HG03039 (cell line): Measurements from ENCODE around the gene GOPC.
"Not testable (repeated sequence)": the region's sequence is repeated elsewhere in the genome, so short reads cannot be mapped to it uniquely, and the experiment has no call there.

Experiments
- ATAC-seq: cut with Tn5 transposase; IDR thresholded peaks from one replicate; pipeline ENCODE4 v1.9.1; 2021; ENCODE audit warnings: mild to moderate bottlenecking, moderate library complexity; ENCODE audit not compliant: unreplicated experiment

GOPC gene

DNA sequence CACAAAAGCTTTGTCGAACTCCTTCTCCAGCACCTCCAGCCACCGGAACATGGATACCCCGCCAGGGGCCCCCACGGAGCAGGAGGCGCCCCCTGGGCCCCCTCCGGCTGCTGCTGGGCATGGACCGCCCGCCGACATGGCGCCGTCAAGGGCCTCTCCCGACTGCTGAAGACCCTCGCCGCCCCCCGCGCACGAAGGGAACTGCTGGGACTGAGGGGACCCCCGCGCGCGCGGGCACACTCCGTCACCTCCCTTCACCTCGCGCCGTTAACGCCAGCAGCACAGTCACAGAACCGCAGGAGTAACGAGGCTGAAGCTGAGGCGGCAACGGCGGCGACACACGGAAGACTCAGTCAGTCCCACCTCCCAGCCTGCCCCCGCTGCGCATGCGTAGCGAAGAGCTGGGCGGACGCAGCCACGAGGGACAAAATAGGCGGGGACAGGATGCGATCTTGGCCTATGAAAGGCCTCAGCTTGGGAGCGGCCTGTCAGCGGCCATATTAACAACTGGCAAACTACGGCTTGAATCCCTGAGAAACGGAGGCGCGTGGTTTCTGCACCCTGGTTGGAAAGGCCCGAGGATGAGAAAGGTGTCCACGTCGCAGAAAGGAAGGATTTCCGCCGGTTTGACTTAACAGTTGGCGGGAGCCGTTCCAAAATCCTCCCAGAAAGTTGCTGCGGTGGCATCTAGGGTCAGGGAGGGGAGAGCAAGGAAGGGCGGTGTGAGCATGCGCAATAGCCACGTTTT, at the start of gene GOPC:
Gene GOPC (minus strand): TSS at position 361 of the 748 bp plus-strand sequence. CDS start 223 bp downstream, at position 138.
- ATAC-seq = peak; percentile 92

DNA sequence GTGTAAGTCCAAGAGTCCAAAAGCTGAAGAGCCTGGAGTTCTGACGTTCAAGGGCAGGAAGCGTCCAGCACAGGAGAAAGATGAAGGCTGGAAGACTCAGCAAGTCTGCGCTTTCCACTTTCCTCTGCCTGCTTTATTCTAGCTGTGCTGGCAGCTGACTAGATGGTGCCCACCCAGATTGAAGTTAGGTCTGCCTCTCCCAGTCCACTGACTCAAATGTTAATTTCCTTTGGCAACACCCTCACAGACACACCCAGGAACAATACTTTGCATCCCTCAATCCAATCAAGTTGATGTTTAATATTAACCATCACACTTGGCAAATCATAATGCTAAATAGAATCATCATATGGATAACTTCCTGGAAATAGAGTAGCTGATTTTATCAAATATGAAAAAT, 49.7 kb upstream of the GOPC start:
- ATAC-seq = not testable (repeated sequence)

DNA sequence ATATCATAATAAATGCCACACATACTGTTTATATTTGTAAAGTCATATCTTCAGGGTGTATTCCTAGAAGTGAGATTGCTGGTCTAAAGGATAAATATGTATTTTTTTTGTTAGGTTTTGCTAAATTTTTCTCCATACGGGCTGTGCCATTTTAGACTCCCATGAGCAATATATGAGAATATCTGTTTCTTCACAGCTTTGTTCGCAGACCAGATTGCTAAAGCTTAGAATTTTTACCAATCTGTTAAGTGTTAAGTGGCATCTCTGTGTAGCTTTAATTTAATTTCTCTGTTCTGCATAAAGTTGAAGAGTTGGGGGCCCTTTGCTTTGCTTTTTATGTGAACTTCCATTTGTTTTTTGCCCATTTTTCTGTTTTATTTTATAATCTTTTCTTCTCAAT, 40.7 kb upstream of the GOPC start:
- ATAC-seq = no peak

DNA sequence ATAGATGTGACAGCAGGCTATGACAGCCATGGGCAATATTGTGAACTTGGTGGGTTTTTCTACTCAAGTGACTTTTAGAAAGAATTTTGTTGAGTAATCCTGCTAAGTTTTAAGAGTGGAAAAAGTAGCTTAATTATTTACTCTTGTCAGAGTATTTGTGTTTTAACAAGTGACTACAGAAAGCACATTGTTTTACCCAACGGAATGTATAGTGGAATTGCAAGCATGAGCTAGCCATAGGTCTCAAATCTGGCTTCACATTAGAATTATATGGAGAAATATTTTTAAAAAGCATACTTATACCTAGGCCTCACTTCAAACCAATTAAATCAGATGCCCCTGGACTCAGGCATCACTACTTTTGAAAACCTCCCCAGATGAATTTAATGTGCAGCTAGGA, 35.5 kb upstream of the GOPC start:
- no peak for ATAC-seq

DNA sequence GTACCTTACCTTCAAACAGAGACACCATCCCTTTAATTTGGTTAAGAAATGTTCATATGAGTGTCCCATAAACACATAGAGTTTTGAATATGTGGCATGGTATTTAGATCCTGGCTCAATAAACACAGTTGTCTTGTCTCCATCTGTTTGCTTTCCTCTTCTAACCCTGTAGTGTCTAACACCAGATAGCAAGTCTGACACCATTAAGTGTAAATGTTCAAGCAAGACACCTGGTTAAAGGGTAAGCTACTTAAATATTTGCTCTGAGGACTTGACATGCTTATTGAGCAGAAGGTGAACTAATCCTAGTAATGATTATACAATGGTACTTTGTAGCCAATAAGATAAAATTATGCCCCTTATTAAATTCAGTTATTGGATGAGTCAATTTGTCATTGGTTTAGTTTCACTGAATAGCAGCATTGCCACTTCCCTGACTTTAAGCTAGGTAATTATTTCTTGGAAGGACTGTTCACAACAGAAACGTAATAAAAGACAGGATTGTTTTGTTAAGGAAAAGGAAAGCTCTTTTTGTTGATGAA, 26.9 kb upstream of the GOPC start:
- no peak for ATAC-seq

DNA sequence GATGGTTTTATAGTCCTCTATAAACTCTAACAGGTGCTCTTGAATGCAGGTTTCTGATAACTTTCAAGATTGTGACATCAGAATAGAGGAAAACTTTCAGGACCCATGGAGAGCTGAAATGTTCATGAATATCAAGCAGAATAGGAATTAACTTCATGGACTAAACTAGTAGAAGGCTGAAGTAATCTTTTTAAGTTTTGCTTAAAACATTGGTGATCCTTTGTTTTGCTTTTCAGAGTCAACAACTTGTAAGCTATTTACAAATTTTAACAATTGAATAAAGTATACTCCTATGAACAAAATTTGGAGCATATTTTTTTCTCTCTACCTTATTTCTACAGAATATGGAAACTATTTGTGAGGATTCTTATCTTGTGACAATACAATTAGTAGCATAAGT, 25.2 kb upstream of the GOPC start:
- no peak for ATAC-seq

DNA sequence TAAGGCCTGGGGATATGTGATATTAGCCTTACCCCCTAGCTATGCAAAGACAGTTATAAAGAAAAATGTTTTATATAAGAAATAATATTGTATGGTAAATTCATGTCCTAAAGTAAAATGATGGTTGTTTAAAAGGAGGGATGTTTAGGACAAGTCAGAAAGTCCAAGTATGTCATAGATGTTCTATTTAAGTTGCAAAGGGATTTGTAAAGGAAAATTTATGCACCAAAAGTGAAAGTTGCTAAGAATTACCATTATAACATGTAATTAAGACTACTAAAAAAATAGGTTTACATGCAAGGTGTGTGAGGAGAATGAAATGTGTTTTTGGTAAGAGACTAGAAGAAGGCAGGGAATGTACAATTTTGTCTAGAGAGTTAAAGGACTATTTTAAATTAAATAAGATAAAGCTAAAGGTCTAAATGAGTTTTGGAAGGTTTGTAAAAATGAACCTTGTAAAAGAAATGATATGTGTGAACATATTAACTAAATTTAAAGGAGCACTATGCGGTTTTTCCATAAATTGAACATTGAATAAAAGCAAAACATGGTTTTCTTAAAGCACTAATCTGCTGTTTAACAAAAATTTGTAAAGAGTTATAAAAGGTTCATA, 22.7 kb upstream of the GOPC start:
- no peak for ATAC-seq

DNA sequence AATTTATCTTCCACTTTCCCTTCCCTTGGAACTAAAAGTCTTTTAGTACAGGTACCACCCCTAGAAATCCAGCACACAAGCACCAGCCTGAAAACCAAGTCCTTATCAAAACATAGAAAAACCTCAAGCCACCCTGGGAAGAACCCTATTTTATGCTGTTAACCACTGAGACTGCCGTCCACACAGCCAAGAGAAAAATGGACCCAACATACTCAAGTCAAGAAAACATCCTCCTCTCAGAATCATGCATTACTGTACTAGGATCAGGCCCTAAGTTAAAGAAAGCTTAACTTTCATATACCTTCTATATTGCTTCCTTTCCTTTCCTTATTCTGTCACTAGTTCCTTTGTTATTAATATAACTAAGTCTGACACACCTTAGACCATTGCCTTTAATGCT, 16.9 kb upstream of the GOPC start:
- no peak for ATAC-seq

DNA sequence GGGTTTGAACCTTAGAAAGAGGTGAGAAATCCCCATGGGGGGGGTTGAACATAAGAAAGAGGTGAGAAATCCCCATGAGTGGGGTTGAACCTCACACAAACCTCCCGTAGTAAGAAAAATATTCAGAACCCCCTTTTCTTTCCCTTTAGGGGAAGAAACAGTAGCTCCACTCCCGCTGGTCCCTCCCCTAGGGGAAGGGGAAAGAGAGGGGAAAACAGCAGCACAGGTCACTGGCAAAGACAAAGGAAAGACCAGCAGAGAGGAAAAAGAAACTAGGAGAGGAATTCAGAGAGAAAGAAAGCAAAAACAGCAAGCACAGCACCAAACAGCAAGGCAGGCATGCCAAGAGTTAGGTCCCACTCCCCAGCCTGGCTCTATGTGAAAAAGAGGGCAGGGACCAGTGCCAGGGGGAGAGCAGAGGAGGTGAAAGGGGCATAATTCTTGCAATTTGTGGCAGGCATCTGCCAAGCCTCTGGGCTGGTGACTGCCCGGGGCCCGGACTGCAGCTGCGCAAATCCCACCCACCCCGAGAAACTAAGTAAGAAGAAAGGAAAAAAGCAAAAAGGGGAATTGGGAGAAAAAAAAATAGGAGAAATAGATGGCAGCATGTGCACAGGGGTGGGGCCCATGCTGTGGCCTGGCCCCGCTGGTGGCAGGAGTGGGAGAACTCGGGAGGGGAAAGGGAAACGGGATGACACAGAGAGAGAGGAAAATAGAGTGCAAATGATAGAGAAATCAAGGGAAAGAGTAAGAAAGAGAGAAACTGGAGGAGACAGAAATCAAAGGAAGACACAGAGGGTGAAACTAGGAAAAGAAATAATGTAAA, 15.1 kb upstream of the GOPC start:
- no peak for ATAC-seq

DNA sequence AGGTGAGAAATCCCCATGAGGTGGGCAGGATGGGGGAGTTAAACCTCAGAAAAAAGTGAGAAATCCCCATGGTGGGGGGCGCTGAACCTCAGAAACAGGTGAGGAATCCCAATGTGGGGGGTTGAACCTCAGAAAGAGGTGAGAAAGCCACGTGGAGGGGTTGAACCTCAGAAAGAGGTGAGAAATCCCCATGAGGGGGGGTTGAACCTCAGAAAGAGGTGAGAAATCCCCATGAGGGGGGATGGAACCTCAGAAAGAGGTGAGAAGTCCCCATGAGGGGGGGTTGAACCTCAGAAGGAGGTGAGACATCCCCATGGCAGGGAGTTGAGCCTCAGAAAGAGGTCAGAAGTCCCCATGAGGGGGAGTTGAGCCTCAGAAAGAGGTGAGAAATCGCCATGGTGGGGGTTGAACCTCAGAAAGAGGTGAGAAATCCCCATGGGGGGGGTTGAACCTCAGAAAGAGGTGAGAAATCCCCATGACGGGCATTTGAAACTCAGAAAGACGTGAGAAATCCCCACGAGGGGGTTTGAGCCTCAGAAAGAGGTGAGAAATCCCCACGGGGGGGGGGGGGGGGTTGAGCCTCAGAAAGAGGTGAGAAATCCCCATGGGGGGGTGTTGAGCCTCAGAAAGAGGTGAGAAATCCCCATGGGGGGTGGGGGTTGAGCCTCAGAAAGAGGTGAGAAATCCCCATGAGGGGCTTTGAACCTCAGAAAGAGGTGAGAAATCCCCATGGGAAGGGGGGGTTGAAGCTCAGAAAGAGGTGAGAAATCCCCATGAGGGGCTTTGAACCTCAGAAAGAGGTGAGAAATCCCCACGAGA, 14.3 kb upstream of the GOPC start:
- no peak for ATAC-seq

DNA sequence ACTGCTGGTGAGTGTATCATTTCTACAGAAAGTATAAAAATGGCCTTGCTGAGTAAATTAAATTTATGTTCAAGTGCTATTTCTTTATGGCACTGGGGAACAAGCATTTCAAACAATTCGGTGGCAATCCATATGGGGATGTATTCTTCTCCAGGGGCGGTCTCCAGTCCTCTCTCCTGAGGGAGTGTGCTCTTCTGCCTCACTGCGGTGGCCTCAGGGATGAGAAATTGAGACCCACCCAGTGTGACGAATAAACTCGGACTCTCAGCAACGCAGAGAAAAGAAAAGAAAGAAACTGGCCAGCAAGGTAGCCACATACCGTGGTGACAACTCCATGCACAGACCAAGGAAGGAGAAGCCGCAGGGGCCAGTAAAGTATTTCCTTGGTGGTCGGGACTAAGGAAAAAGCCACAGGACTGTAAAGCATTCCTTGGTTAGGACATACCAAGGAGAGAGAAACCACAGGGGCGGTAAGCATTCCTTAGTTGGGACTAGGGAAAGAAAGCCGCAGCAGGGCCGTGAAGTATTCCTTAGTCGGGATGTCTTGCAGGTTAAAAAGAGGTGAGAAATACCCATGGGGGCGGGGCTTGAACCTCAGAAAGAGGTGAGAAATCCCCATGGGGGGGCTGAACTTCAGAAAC, 13.6 kb upstream of the GOPC start:
- no peak for ATAC-seq

DNA sequence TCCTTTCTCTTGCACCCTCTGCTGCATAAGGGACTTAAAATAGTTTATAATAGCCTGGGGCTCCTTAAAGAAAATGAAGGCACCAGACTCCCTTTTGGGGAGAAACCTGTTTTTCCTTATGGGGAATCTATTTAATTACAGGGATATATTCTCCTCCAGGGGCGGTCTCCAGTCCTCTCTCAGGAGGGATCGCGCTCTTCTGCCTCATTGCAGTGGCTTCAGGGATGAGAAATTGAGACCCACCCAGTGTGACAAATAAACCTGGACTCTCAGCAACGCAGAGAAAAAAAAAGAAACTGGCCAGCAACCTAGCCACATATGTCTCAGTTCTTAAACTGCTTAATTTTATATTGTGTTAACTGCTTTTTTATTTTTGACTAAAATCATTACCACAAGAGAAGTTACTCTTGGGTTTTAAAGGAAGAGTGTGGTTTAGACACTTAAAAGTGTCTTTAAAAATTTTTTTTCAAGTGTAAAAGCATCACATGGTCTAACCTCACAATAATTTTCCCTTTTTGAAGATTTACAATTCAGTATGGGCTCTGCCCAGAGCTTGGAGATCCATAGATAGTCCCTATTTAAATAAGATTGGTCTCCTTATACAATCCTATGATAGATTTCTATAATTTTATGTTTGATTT, 11.7 kb upstream of the GOPC start:
- ATAC-seq = no peak

DNA sequence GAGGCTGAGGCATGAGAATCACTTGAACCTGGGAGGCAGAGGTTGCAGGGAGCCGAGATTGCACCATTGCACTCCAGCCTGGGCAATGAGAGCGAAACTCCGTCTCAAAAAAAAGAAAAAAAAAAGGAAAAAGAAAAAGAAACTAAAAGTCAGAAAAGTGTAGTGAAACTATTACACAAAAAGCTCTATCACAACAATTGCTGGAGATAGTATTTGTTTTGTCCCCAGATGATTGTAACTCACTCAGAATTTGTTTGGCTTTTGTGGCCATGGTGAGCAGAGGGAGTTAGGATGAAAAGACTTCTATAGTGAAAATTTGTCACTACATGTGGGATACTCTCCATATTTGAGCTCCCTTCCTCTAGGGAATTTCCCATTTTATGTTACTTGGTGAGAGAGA, 5.2 kb upstream of the GOPC start:
- no peak for ATAC-seq

DNA sequence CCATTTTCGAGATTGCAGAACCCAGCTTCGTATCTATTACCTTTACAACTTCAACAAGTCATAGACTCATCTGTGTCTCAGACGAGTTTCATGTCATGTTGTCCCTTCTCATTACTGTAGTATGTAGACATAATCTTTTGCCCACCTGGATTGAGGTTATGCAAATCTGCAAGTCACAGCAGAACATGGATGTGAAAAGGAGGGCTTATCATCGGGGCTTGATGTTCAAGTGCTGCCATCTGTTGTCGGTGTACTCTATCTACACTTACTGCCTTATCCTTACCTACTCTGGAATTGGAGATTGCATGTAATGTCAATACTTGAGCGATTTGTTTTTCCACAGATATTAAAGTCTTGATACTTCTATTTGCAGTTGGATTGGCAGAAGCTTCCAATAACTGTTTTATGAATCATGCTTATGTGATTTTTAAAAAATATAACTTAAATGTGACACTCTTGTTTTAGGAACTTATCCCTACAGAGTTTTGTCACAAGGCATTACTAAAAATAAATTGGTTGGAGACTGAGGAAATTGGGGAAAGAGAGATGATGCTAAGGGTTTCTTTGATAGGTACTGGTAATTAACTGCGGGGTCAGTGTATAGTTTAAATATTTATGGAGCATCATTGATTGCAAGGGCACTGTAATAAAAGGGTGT, 3.0 kb upstream of the GOPC start:
- peak; percentile 38 for ATAC-seq

DNA sequence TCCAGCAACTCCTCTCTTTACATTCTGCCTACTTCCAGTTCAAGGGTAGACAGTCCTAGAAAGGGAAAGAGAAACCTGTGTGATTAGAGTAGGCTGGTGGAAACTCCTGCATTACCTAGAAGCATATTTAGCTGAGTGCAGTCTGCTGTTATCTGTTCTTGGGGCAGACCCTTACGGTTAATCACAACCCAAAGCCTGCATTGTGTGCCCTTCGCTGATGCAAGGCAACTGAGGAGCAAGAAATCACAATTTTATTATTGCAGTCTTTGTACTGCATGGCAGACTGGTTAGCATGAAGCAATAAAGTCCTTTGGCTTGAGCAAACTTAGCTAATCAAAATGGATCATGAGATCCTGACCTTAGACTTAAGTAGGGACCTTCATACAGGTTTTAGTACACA, 1.5 kb upstream of the GOPC start:
- no peak for ATAC-seq

DNA sequence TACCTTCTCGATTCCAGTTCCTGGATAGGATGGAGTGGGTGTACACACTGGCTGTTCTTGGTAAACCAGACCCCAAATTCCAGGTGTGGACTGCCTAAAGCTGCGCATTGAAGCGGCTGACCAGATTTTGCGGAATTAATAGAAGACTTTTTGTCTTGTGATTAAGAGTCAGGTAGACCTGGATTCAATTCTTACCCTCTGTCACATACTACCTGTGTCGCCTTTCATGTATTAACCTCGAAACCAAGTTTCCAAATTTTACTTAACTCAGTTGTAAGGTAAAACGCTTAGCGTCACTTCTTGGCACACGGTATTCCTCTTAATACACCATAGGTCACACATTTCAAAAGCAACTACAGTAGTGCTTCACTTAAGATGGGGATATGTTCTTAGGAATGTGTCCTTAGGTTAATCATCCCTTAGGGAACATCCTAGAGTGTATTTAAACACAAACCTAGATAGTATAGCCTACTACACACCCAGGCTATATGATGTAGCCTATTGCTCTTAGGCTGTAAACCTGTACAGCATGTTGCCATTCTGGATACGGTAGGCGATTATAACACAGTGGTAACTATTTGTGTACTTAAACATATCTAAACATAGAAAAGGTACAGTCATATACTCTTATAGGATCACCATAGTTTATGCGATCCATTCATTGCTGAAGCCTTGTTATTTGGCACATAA, 733 bp upstream of the GOPC start:
- no peak for ATAC-seq

DNA sequence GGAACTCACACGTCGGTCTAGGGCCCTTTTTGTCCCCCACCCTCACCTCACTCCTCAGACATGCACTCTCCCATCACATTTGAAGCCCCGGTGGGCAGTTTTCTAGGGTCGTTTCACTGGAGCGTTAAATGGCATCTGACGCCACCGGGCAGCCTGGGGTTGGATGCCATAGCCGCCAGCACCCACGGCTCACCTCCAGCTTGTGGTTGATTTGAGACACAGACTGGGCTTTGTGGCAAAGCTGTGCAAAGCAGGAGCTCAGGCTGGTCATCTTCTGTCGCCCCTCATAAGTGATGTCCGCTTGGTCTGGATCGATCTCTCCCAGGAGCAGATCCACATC, 530 bp downstream of the GOPC start:
- ATAC-seq = peak; percentile 5

DNA sequence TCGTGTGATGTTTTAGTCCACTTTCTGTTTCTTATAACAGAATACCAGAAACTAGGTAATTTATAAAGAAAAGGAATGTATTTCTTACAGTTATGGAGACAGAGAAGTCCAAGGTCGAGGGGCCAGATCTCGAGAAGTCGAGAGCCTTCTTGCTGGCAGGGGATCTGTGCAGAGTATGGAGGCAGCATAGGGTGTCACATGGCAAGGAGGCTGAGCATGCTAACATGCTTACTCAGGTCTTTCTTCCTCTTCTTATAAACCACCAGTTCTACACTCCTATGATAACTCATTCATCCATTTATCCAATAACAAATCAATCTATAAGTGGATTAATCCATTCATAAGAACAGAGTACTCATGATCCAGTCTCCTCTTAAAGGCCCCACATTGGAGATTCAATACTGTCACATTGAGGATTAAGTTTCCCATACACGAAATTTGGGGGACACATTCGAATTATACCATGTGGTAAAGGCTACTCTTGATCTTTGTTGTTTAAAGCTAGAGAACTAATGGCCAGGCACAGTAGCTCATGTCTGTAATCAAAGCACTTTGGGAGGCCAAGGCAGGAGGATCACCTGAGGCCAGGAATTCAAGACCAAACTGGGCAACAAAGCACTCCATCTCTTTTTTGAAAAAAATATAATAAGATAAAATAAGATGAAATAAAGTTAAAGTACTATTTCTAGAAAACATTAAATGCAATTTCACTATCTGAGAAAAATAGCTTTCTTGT, 2.1 kb downstream of the GOPC start:
- no peak for ATAC-seq
